GM03348 (cell line): ENCODE data around the gene S100A3.
A peak's percentile ranks its signal among the peaks of the same experiment; 100 is the strongest.
"Not testable (repeated sequence)": the region's sequence is repeated elsewhere in the genome, so short reads cannot be mapped to it uniquely, and the experiment has no call there.

Source experiments
- DNase-seq: peaks from one replicate; pipeline ENCODE4 v3.0.0; 2012; ENCODE audit warnings: low spot score

The S100A3 gene

DNA sequence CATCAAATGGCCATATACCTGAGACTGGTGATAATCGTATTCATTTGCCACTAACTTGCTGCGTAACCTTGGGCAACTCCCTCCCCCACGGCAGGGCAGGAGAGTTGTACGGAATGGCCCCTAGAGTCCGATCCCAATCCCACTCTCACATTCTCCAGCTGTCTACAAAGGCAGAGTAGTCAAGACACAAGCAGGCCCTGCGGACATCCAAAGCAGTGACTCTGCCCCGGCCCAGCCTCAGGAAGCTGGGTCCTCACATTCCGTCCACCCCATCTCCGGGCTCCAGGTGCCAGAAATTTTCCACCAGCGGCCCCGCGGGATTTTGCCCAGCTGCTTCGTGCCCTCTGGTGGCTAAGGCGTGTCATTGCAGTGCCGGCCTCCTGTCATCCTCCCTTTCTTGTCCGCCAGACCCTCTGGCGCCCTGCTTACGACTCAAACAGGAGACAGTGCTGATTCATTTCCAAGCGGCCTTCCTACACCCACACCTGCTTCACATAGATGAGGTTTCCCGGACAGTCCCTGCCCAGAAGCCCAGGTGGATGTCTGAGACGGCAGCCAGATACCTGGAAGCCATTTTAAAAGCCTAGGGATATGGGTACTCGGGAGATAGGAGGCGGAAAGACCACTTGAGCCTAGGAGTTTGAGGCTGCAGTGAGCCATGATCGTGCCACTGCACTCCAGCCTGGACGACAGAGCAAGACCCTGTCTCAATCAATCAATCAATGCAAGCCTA lies 19.5 kb upstream of the S100A3 start:
- DNase-seq, result peak; percentile 93

DNA sequence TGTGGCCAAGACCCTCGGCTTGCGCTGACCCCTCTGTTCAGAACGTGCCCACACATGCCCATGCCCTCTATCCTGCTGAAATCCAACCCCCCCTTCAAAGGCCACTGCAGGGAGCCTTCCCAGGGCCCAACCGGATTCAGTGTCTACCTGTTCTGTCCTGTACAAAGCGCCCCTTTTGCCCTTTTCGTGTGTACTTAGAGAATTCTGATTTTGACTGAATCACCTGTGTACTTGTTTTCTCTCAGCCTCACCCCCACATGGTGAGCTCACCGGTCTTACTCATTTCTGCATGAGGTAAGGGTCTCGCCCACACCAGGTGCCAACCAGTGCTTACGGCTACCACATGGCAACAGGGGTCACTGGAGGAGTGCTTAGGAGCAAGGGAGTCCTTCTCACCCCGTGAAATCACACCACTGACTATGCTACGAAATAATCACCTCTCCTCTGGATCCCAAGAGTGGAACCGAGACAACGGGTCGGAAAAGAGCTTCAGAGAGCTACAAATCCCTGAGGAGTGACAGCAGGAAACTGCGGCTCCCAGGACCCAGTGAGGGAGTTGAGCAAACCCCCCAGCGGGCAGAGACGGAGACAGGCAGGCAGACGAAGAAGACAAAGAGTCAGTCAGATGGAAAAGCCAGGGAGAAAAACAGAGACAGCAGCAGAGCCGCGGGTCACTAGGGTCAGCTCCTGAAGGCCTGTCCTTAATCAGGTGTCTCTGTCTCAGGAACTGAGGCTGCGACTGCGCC lies 18.7 kb upstream of the S100A3 start:
- DNase-seq, result no peak

DNA sequence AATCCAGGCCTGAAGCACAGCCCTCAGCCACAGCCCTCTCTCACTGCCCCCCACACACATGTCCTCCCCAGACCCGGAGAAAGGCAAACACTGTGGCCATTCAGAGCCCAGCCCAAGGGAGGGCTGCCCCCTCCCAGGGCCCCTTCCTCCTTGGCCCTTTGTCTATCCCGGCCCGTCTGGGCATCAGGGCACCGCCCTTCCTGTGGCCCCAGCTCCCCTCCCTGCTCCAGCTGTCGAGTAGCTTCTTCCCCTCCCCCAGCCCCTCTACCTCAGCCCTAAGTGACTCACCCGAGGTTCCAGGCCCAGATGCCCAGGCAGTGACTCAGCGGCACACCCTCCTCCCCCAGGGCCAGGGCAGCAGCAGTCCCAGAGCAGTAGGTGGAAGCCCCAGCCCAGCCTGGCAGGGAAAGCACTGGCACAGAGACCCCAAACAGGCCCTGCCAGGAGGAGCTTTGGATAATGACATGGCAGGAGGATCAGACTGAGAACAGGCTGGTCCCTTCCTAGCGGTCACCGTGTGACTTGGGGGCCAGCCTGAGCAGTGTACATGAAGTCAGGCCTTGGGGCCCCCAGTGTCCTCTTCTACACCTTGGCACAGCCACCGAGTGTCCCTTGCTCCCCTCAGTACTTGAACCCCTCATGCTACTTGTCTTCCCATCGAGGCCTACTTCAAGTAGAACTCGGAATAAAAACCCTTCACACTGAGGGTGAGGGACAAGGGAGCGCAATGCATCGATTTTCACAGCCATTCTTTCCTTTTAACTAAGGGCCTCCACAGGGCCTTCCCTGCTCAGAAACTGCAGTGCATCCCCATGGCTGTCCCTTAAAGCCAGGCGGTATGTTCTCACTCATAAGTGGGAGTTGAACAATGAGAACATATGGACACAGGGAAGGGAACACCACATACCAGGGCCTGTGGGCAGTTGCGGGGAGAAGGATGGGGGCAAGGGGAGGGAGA lies 17.6 kb upstream of the S100A3 start:
- peak; percentile 98 for DNase-seq

DNA sequence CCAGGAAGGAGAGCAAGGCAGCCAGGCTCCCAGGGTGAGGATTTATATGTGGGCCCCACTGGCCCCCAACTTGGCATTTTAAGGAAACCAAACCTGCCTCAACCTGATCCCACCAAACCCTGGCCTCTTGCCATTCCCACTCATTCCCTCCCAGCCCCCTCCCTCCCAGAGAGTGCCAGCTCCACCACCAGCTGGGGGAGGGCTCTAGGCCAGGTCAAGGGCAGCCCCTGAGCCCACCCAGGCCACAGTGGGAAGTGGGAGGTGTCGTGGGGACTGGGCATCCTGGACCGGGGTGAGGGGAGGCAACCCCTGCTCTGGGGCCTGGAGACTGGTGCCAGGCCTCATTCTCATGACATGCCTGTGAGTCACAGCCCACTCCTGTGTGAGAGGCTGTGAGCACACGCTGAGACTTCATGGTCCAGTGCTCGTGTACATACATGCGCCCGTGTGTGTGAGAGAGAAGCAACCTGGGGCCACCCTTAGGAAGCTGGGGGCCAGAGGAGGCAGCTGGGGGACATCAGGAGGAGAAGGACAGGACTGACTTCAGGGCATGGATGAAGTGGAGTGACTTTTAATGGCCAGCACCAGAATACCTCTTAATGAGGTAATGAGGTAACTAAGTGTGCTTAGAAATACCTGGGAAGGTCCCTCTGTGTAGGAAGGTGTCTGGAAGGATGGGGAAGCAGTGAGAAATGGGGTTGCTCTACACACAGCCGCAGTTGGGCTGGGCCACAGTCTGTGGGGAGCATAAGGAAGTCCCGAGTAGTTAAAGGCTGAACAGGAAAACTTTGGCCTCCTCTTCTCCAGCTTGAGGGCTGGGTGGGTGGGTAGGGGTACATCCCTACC lies 16.7 kb upstream of the S100A3 start, which contains the start of gene S100A2:
TSS of gene S100A2 (minus strand) at position 316 of the 846 bp plus-strand sequence. CDS start 1,967 bp downstream, outside the sequence.
- peak; percentile 90 for DNase-seq

DNA sequence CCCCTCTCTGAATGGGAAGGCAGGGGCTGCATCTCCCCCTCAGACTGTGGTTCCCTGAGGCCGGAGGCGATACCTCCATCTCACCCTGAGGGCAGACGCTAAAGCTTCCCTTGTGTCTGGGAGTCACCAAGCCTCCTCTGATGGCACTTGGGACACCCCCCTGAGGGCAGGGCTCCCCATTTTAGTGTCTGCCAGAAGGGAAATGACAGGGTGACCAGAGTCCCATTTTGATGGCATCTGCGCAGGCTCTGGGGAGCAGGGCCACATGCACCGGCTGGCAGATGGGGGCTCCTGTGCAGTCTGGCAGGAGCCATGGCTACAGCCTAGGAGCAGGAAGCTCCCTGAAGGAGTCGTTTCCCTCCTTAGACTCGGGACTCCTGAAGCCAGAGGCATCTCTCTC lies 14.9 kb upstream of the S100A3 start:
- no peak for DNase-seq

DNA sequence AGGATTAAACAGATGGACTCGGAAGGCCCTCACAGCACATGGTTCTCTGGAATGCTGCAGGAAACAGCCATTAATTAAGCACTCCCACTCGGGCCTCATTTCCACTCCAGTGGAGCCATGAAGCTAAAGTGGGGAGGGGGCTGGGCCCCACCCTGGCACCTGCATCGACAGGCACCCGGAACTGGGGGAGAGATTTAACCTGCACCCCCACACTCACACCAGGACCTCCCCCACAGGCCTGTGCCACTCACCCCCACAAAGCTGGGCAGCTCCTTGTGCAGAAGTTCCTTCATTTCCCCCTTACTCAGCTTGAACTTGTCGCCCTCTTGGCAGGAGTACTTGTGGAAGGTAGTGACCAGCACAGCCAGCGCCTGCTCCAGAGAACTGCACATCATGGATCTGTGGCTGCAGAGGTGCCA lies 14.4 kb upstream of the S100A3 start:
- no peak for DNase-seq

DNA sequence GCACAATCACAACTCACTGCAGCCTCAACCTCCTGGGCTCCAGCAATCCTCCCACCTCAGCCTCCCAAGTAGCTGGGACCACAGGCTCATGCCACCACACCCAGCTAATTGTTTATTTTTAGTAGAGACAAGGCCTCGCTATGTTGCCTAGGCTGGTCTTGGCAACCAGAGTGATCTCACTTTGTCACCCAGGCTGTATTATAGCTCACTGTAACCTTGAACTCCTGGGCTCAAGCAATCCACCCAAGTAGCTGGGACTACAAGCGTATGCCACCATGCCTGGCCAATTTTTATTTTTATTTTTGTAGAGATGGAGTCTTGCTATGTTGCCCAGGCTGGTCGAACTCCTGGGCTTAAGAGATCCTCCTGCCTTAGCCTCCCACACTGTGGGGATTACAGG lies 13.0 kb upstream of the S100A3 start:
- not testable (repeated sequence) for DNase-seq

DNA sequence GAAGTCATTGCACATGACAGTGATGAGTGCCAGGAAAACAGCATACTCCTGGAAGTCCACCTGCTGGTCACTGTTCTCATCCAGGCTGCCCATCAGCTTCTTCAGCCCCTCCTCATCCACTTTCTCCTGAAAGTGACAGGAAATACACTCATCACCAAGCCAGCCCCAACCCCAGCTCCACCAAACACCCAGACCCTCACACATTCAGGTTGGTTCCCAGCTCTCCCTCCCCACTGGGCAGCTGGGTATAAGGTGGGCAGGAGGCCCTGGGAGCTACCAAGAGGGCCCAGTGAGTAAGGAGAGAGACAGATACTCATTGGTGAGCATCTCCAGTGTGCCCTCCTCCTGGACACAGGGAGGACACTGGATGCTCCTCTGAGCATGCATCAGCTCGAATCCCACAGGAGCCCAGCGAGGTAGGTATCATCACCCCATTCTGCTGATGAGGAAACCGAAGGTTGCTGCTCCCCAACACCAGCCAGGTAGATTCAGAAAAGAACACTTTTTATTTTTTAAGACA lies 12.5 kb upstream of the S100A3 start:
- no peak for DNase-seq

DNA sequence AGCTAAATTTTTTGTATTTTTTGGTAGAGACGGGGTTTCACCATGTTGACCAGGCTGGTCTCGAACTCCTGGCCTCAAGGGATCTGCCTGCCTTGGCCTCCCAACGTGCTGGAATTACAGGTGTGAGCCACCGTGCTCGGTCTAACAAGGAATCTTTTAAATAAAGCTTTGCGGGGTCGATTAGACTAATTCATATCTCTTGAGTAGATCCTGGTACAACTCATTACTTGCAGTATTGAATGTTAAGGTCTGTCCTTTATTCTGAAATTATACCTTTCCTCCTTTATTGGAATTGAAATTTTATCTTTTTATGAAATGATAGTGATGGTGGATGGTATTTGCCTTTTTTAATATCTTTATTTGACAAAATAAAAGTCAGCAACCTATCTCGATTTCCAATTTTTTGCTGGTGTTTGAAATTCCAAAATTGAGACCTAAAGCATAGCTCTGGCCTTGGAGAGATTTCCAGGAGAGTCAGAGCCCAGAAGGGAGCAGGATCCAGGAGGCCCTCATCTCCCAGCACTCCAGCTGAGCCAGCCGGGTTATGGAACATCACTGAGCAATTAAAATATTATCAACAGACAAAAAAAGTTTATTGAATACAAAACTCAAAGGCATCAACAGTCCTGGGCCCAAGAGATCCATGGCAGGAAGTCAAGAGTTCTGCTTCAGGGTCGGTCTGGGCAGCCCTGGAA lies 11.9 kb upstream of the S100A3 start:
- no peak for DNase-seq

DNA sequence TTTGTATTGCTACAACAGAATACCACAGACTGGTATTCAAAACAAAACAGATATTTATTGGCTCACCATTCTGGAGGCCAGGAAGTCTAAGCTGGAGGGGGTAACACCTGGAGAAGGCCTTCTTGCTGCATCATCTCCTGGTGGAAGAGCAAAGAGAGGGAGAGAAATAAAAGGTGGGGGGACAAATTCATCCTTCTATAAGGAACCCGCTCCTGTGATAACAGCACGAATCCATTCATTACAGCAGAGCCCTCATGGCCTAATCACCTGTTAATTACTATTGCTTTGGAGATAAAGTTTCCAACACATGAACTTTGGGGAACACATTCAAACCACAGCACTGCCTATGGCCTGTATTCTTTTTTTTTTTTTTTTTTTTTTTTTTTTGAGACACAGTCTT lies 11.2 kb upstream of the S100A3 start:
- no peak for DNase-seq

DNA sequence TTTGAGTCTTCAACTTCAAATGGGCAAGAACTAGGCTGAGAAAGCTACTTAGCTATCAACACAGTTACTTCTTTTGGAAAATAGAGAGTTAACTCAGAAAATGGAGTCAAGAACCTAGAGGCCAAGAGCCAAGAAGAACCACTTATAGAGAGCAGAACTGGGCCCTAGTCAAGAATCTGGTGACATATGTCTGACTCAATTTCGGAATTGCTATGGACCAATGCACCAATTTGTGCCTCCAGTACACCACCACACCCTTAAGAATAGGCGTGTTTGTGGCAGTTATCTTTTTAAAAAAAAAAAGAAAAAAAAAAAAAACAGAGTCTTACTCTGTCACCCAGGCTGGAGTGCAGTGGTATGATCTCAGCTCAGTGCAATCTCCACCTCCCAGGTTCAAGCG lies 8.8 kb upstream of the S100A3 start:
- no peak for DNase-seq

DNA sequence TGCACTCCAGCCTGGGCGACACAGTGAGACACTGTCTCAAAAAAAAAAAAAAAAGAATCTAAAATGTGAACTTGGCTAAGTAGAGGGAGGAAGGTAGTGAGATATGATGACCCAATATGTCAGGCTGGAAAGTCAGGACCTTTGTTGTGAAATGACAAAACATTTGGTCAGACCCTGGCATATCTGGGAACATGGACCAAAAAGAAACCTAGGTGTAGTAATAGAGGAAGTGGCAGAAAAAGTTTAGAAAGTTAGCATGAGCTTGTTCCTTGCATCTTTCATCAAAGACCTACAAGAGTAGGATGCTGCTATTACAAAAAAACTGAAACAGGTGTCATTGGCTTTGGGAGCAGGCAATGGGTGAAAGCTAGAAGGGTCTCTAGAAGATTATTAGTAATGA lies 7.3 kb upstream of the S100A3 start:
- no peak for DNase-seq

DNA sequence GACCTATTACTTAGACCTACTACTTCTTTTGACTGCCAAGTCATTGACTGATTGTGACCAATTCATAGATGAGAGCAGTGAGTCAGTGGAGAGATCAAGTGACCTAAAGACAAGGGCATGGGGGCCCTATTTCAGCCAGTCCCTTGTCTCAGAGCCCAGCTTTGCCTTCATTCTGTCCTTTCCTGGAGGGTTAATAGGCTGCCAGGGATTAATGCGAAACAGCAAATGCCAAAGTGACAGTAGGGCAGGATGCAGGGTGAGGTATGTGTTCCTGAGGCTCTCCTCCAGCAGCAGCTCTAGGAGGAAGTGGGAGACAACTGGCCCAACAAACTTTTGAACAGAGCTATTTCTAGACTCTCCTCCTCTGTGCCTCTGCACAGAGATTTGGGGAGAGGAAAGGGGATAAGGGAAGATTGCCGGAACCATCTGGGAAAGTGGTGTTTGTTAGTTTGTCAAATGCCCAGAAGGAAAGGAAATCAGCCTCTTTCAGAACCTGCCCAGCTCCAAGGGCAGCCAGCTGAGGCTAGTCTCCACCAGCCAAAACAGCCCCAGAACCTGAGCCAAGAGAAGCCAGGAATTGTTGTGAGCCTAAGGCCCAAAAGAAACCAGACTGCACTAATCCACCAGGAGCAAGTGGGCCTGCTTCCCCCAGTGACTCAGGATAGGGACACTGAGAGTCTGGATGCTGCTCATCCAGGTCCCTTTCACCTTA lies 4.9 kb upstream of the S100A3 start:
- DNase-seq, result peak; percentile 48

DNA sequence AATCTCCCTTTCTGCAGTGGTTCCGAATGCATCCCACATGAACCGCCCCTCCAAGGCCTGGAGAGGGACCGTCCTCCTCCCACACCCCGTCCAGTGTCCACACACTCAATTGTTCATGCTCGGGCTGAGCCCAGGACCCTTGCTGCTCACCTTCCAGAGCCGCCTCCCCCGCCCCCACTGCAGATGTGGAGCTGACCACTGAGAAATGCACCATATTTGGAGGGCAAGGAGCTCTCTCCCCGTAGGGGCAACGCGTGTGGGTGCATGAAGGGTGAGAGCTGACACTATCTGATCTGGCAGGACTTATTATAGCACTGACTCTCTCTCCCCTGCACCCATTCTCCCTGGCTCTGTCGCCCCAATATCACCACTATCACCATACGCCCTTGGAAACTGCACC lies 4.0 kb upstream of the S100A3 start:
- DNase-seq, result no peak

DNA sequence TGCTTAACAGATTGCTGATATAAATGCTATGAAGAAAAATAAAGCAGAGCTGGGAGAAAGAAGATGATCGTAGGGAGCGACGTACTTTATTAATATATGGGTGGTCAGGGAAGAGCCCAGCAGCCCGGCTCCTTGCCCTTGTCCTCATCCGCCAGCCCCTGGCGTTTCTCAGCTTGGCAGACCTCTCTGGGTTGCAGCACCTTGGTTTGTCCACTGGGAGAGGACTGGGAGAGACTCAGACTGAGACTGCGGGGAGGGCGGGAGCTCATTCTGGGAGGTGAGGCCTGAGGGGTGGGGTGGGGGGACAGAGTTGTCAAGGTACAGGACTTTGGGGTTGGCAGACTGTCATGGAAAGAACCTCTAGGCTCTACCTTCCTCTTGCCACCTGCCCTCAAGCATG lies 3.3 kb upstream of the S100A3 start:
- DNase-seq, result no peak

DNA sequence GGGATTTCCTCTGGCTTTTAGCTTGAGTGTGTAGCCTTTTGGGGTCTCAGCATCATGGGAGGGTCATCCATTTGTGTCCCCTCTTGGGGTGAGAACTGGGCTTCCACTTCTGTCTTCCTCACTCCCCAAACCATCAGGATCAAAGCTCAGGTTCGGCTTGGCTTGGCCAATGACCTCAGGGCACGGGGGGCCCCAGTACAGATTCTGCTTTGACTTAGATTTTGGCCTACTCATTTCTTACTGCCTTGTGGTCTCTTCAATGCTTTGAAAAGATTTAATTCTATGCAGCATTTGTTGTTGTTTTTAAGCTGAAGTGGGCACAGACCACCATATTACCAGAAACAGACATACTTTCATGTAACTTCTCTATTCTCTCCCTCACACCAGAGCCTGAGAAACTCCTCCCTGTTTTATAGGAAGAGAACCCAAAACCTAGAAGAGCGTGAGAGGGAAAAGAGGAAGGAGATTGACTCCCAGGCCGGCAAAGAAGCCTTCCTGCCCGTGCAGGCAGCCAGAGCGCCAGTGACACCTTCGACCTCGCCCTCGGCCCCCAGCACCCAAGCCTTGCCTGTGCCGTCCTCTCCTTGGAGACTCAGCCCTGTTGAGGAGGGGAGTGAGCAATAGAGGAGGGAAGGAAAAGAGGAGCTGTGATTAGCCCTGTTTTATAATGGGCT lies 1.9 kb upstream of the S100A3 start:
- no peak for DNase-seq

DNA sequence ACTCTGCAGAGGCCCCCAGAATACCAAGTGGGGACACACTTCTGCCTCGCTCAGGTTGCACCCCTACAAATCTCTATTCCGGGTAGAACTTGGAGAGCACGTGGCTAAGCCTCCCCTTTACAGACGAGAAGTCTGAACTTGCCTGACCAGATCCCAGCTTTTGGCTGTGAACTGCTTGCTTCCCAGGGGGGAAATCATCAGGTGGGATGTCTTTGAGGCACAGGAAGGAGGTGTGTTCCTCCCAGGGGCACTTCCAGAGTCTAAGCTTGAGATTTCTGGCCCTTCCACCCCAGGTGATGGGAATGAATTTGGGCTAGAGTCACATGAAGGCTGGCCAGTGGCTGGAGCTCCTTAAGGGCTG lies 1.3 kb upstream of the S100A3 start:
- DNase-seq, result no peak

DNA sequence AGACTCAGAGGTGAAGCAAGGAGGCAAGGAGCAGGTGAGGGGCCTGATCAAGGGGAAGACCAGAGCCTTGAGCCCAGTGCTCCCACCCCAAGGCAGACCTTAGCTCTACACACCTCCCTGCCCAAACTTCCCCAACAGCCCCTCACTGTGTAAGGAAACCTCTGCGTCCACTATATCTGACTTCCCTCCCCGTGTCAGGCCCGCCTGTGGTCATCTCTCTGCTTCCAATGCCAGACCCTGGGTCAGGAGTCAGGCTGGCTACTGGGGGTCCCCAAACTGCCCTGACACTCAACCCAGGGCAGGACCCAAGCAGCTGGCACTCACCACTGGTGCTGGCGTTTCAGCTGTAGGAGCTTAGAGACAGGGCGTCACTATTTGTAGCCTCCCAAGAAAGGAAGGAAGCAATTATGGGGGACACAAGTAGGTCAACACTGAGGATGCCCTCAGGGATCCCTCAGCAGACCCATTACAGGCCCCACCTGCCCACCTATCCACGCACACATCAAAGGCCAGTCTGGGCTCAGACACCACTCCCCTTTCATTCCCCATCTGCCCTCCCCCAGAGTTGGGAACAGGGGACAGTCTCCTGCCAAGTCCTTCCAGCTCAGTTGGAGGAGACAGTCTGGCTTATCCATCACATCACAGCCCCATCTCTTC lies 811 bp upstream of the S100A3 start:
- no peak for DNase-seq
